Measurements from ENCODE around the gene CYSRT1.
"Not testable (repeated sequence)": the region's sequence is repeated elsewhere in the genome, so short reads cannot be mapped to it uniquely, and the experiment has no call there.

Gene CYSRT1

DNA sequence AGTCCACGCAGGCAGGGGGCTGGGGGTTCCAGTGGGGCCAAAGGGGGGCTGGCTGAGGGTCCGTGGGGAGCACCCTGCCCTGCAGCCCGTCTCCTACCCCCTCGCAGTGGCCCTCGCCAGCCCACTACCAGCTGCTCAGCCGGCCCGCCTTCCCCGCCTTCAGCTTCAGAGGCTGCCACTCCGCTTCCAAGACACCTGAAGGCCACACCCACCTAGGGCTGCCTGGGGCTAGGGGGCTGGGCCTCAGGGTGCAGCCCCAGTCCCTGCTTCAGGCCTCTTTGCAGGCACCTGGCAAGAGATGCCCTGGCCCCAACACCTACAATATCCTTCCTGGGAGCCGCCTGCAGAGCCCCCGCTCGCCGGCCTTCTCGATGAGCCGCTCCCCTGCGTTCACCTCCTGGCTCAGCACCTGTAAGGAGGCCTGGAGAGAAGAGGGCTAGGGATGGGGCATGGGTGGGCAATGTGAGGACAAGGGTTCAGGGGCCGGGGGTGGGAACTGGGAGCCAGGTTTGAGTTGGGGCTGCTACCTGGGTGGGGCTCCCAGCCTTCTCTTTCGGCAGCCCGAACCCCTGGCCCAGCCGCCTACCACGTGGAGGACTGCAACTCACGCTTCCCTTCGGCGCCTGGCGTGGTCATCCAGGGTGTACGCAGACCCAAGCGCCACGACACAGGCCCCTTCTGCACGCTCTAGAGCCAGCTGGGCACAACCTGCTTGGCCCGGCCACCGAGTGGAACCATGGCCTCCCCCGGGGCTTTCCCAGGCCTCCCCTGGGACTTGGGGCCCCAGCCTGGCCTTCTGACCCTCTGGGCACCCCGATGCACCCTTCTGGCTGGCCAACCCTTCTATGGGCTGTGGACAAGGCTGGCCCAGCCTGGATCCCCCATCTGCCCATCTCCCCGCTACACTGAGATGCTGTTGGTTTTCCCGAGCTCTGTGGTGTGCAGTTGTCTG is 27.9 kb downstream of the CYSRT1 start:
- DNase-seq (ENCODE audit: low spot score) = no peak

DNA sequence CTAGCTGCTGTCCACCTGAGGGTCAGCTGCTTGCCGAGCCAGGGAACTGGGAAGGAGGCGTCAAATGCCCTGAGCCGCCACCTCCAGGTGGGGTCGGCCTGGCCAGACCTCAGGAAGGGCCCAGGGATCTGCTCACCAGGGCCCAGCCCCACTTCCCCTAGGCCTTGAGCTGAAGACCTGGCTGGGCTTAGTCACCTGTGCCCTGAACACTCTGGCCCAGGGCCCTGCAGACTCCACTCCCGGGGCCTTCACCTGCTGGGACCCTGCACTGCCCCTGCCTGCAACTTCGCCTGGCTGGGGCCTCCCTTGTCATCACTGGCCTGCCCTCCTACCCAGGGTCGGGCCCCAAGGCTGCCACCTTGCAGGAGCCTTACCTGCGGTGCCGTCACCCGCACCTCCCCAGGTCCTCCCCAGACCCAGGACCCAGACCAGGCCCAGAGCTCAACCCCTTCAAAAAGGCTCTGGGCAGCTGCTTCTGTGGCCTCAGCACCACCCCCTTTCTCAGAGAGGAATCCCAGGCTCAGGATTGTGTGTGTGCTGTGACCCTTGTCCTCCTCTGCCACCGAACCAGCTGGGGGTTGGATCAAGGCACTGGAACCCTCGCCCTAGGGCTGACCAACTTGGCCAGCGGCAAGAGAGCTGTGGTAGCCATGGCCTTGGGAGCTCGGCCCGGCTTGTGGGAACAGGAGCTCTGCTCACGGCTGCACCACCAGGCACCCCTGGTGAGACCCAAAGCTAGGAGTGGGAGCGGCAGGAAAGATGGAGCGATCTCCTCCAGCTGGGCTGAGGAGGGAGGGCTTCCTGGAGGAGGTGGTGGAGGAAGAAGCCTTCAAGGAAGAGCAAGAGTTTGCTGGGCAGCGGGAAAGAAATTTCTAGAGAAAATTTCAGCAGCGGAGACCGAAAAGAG is 29.0 kb downstream of the CYSRT1 start:
- DNase-seq (ENCODE audit: low spot score) = no peak

GRCh38 chr9:137254624-137255447 is 29.9 kb downstream of the CYSRT1 start, which contains the start of gene NELFB:
Gene NELFB, plus strand, starts transcription at chr9:137255327.
- DNase-seq (ENCODE audit: low spot score) = peak; percentile 100

GRCh38 chr9:137255448-137256114 is 30.6 kb downstream of the CYSRT1 start:
- DNase-seq (ENCODE audit: low spot score) = no peak

- DNase-seq (ENCODE audit: low spot score) = no peak
These were observed 31.4 kb downstream of the CYSRT1 start for GRCh38 chr9:137256362-137256761.

DNA sequence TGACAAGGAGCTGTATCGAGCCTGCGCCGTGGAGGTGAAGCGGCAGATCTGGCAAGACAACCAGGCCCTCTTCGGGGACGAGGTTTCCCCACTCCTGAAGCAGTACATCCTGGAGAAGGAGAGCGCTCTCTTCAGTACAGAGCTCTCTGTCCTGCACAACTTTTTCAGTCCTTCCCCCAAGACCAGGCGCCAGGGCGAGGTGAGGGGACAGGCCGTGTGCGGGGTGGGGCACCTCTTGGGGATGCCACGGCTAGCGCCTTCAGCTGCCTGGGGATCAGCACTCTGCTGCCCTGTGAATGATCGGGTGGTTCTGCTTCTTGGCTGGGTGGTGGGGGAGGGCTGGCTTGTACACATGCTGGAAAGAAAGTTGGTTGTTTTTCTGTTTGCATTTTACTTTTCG is 31.9 kb downstream of the CYSRT1 start:
- no peak for DNase-seq (ENCODE audit: low spot score)

- not testable (repeated sequence) for DNase-seq (ENCODE audit: low spot score)
These were observed 37.4 kb downstream of the CYSRT1 start for GRCh38 chr9:137262173-137262908.

DNA sequence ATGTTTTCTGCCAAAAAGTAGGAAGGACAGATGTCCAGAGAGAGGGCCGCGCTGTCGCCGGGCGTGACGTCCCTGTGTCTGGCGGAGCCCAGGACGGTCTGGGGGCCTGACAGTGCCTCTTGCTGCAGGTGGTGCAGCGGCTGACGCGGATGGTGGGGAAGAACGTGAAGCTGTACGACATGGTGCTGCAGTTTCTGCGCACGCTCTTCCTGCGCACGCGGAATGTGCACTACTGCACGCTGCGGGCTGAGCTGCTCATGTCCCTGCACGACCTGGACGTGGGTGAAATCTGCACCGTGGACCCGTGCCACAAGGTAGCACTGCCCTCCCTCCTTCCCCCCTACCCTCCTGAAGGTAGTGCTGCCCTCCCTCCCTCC is 37.9 kb downstream of the CYSRT1 start:
- no peak for DNase-seq (ENCODE audit: low spot score)

DNA sequence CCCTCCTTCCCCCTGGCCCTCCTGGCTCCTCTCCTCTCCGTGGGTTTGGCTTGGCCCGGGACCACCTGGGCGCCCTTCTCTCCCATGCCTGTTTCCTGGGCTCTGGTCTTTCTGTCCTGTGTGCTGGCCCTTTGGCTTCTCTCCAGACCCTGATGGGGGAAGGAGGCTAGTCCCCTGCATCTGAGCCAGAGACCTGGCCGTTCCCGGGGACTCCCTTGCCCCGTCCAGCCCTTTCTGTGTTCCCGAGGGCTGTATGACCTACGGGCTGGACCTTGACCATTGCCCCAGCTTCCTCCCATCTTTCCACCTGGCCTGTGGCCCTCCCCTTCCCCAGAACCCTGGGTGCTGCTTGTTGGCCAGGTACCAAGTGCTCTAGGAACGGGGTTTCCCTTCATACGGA is 38.5 kb downstream of the CYSRT1 start:
- DNase-seq (ENCODE audit: low spot score) = no peak

- no peak for DNase-seq (ENCODE audit: low spot score)
These were observed 39.1 kb downstream of the CYSRT1 start for GRCh38 chr9:137264067-137264466.

DNA sequence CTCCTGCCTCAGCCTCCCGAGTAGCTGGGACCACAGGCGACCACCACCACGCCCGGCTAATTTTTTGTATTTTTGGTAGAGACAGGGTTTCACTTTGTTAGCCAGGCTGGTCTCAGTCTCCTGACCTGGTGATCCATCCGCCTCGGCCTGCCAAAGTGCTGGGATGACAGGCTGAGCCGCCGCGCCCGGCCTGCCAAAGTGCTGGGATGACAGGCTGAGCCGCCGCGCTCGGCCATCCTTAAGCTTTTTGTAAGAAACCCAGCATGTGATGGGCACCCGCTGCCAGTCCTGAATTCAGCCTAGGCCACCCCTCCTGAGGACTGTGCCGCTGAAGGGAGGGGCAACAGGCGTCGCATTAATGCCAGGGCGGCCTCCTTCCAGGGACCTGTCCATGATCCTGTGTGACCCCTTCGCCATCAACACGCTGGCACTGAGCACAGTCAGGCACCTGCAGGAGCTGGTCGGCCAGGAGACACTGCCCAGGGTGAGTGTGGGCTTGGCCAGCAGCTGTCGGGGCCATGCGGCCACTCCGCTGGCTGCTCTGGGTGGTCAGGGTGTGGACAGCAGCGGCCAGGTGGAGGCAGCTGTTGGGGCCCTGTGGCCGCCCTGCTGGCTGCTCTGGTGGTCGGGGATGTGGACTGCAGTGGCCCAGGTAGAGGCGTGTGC is 40.7 kb downstream of the CYSRT1 start:
- no peak for DNase-seq (ENCODE audit: low spot score)

DNA sequence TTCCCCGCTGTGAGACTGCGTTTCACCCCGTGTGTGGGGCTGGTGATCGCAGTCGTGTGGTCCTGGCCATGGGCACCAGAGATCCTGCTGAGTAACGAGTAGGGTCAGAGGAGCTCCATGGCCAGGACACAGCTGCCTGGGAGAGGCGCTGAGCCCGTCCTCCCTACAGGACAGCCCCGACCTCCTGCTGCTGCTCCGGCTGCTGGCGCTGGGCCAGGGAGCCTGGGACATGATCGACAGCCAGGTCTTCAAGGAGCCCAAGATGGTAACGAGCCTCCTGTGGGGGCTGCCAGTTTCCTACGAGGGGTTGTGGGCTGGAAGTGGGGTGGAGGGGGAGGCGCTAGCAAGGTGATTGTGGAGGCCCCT is 41.2 kb downstream of the CYSRT1 start:
- DNase-seq (ENCODE audit: low spot score) = no peak

DNA sequence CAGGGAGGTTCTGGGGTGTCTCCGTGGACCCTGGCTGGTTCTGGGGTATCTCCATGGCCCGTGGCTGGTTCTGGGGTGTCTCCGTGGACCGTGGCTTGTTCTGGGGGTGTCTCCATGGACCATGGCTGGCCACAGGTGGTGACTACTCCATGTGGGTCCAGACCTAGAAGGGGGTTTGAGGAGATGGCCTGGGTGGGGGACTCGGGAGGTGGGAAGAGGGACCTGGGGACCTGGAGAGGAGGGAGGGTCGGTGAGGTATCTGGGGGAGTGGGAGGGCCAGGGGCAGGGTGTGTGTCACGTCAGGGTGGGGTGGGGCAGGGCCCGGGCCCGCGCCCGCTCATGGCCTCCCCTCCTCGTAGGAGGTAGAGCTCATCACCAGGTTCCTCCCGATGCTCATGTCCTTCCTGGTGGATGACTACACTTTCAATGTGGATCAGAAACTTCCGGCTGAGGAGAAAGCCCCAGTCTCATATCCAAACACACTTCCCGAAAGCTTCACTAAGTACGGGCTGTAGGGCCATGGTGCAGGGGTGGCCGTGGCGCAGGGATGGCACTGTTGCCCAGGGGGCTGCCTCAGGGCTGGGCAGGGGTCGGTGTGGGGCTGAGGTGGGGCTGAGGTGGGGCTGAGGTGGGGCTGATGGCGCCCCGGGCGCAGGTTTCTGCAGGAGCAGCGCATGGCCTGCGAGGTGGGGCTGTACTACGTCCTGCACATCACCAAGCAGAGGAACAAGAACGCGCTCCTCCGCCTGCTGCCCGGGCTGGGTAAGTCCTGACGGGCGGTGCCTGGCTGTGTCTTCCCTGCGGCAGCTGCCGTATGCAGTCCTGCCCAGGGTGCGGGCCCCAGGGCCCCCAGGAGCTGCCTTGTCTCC is 41.8 kb downstream of the CYSRT1 start:
- no peak for DNase-seq (ENCODE audit: low spot score)

GRCh38 chr9:137267933-137268355 is 43.0 kb downstream of the CYSRT1 start:
- no peak for DNase-seq (ENCODE audit: low spot score)

DNA sequence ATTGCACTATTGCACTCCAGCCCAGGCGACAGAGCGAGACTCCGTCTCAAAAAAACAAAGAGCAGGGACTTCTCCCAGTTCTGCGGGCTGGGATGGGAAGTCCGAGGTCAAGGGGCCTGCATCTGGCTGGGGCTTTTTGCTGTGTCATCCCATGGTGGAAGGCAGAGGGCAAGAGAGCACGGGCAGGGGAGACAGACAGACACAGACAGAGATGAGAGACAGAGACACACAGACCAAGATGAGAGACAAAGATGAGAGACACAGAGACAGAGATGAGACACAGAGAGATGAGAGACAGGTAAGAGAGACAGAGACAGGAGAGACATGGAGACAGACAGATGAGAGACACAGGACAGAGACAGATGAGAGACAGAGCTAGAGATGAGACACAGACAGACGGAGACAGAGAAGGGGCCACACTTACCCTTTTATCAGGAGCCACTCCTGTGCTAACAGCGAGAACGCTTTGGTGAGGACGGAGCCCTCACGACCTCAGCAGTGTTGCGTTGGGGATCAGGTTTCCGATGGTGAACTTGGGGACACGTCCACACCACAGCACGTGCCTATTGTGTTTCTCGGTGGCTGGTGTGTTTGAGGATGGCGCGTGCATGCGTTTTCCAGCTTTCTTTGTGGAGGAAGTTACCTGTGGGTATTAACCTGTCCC is 43.7 kb downstream of the CYSRT1 start:
- no peak for DNase-seq (ENCODE audit: low spot score)

GRCh38 chr9:137269231-137269772 is 44.3 kb downstream of the CYSRT1 start:
- DNase-seq (ENCODE audit: low spot score) = no peak

DNA sequence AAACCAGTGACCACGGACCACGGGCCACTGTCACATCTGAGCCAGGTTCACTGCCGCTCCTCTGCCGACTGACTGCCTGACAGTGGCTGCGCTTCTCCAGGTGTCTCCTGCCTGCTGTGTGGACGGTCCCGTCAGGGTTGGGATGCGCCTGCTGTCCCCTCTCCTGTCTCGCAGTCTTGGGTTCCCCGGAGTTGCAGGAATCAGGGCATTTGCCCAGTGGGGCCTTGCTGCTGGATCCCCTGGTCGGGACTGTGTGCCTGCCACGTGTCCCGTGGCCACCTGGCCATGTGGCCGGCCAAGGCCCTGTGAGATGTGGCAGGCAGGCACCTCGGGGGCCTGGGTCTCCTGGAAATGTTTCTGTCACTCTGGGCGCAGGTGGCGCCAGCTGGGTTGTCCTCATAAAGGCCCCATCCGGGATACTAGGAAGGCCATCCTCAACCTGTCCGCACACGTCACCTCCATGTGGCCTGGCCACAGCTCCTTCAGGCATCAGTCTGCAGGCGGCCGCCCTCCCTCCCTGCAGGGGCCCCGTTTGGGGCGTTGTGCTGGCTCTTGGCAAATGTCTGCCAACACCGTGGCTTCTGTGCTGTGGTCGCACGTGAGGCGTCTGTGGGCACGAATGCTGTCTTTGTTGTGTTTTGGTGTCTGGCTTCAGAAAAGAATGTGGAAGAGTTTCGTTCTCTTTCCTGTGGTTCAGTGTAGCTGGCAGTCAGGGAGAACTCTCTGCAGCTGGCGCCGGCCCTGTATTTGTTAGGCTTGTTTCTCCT is 46.1 kb downstream of the CYSRT1 start:
- DNase-seq (ENCODE audit: low spot score) = no peak

- no peak for DNase-seq (ENCODE audit: low spot score)
These were observed 46.7 kb downstream of the CYSRT1 start for GRCh38 chr9:137271696-137272076.

All from AG20443 (cell line).